Astrocyte of the cerebellum (primary cell): Measurements from ENCODE around the gene QARS1.

Source experiments
- DNase-seq: peaks from one replicate; pipeline ENCODE4 v3.0.0-alpha.2; 2011; ENCODE audit warnings: low read depth
- H3K4me3 ChIP-seq: 2 replicates; pipeline ENCODE4 v1.5.1; 2011; ENCODE audit warnings: mild to moderate bottlenecking, low read depth, low read length, moderate library complexity
- CTCF ChIP-seq: IDR thresholded peaks from 2 replicates; pipeline ENCODE4 v1.5.1; 2012; ENCODE audit warnings: low read length, low read depth, moderate library complexity, mild to moderate bottlenecking; ENCODE audit errors: missing control alignments
- in situ Hi-C: cut with HindIII; loops from 2 replicates; pipeline ENCODE4 v1.10.0; 2017; ENCODE audit warnings: low sequenced_read_pairs

QARS1 gene

GRCh38 chr3:49111347-49111746 lies 6.8 kb upstream of the QARS1 start:
- in situ Hi-C loops, result loop anchor here (5.0 kb wide), 1 partner anchor 36 kb away; no protein-coding TSS in a partner anchor
- DNase-seq, result no peak

GRCh38 chr3:49110780-49111179 lies 6.2 kb upstream of the QARS1 start:
- DNase-seq, result no peak
- no peak for TF ChIP-seq CTCF
- no peak overlapping the region for H3K4me3 ChIP-seq
- in situ Hi-C loops, result loop anchor here (5.0 kb wide), 1 partner anchor 37 kb away; no protein-coding TSS in a partner anchor

More at GRCh38 chr3:49111347-49111746, 6.8 kb upstream of the QARS1 start:
- no peak for TF ChIP-seq CTCF
- no peak overlapping the region for H3K4me3 ChIP-seq

GRCh38 chr3:49108346-49108745 lies 3.8 kb upstream of the QARS1 start:
- TF ChIP-seq CTCF, result no peak
- in situ Hi-C loops, result no loop called here
- DNase-seq, result no peak
- H3K4me3 ChIP-seq, result no peak overlapping the region

GRCh38 chr3:49104052-49104426 lies 518 bp downstream of the QARS1 start:
- TF ChIP-seq CTCF, result no peak

GRCh38 chr3:49100046-49100615 lies 4.4 kb downstream of the QARS1 start:
- no peak for DNase-seq
- in situ Hi-C loops, result no loop called here
- H3K4me3 ChIP-seq, result no peak overlapping the region
- no peak for TF ChIP-seq CTCF

More at GRCh38 chr3:49104052-49104426, 518 bp downstream of the QARS1 start:
- in situ Hi-C loops, result no loop called here
- H3K4me3 ChIP-seq, result peak overlapping the region; percentile 77
- no peak for DNase-seq

- no peak overlapping the region for H3K4me3 ChIP-seq
- DNase-seq, result no peak
- in situ Hi-C loops, result no loop called here
Measured at GRCh38 chr3:49098910-49099630, 5.5 kb downstream of the QARS1 start.

More at GRCh38 chr3:49098910-49099630, 5.5 kb downstream of the QARS1 start:
- TF ChIP-seq CTCF, result no peak
